DMS153 treated with DMSO at 0.1 percent for 48 hours (cell line): ENCODE results near the gene GUCY1A2.
"Not testable (repeated sequence)": the region's sequence is repeated elsewhere in the genome, so short reads cannot be mapped to it uniquely, and the experiment has no call there.

Experiments
- DNase-seq: peaks from one replicate; lab custom pipeline; 2025; ENCODE audit not compliant: unreplicated experiment; lab: John Stamatoyannopoulos, UW

GUCY1A2 gene

GRCh38 chr11:106848526-106848925 is 169.8 kb downstream of the GUCY1A2 start:
- no peak for DNase-seq

DNA sequence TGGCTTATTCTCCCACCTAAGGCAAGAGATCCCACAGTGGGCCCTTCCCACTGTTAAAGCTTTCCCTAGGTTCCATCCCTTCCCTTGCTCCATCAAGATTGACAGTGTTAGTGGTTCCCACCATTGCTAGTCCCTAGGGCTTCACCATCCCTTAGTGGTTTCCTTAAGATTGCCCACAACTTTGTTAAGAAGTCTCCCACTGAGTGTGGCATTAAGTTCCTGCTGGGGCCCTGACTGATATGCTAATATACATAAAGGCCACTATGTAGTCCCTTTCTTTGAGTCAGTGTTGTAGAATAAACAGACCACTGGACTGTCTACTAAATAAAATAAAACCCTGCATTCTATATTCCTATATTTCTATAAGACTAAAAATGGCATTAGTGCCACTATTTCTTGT is 176.1 kb downstream of the GUCY1A2 start:
- DNase-seq = no peak

DNA sequence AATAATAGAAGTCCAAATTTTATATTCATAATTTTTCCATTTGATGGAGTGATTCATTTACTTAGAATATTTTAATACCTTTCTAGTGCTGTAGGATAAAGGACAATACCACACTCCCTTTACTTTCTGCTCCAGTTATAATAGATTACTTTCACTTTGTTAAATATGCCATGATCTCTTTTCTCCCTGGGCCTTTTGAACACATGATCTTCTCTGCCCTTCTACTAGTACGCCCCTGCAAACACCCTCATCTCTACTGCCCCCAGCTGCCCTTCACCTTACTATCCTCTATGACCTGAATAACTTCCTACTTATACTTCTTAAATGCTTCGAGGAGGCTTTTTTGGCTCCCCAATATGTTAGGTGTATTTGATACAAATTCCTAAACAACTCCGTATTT is 177.3 kb downstream of the GUCY1A2 start:
- DNase-seq = no peak

GRCh38 chr11:106840146-106840545 is 178.1 kb downstream of the GUCY1A2 start:
- DNase-seq = no peak

DNA sequence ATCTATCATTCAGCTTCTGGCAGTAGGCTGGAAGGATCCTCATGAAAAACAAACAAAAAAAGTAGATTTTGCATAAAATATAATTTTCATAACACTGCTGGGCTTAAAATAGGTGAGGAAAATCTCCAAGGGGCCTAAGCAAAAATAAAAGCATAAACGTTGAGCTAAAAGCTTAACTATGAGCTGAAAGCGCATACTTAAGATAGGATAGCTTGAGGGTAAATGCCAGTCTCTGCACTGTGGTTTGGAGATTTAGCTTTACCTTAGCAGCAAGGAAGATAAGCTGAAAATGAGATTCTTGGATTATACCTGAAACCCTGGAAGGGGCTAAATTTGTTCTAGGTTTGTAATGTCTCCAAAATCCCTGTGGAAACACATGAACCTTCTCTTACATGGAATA is 183.7 kb downstream of the GUCY1A2 start:
- DNase-seq = no peak

- no peak for DNase-seq
Measured at GRCh38 chr11:106828976-106829375, 189.3 kb downstream of the GUCY1A2 start.

DNA sequence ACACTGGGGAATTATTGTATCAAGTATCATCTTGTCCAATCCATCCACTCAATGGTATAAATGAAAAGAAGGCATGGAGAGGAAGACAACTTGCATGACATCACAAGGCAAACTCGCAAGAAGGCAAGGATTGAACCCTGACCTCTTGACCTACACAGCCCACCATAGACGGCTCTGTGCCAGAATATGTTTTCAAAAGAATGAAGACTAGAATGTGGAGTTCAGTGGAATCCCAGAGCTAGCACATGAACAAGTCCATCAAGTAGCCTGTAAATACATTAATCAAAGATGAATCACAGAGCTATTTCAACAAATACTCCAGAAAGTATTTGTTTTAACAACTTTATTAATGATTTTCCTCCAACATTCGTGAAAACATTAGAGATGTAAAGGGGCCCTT is 189.7 kb downstream of the GUCY1A2 start:
- DNase-seq = no peak

GRCh38 chr11:106827687-106828086 is 190.6 kb downstream of the GUCY1A2 start:
- DNase-seq = no peak

DNA sequence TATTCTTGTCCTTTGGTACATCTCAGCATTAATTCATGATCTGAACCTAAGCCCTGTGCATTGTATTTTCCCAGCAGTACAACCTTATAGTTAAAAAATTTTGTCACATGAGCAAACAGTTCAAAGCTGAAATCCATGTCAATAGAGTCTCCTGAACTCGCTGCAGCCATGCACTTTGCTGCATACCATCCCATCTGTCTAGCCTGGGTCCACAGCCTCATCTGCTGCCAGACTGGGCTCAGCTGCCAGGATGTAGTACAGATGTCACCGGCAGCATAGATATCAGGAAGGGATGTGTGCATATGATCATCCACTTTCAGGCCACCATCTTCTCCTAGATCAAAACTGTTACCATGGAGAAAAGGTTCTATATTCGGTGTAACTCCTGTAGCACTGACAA is 191.7 kb downstream of the GUCY1A2 start:
- DNase-seq = not testable (repeated sequence)

GRCh38 chr11:106821826-106822225 is 196.4 kb downstream of the GUCY1A2 start:
- DNase-seq = no peak

GRCh38 chr11:106821291-106821690 is 197.0 kb downstream of the GUCY1A2 start:
- no peak for DNase-seq

DNA sequence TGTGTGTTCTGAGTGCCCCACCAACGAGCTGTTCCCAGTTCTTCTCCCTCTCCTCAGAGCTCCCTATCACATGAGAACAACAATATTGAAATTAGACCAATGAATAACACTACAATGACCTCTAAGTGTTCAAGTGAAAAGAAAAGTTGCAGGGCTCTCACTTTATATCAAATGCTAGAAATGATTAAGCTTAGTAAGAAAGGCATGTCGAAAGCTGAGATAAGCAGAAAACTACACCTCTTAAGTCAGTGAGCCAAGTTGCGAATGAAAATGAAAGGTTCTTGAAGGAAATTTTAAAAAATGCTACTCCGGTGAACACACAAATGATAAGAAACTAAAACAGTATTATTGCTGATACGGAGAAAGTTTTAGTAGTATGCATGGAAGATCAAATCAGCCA is 199.8 kb downstream of the GUCY1A2 start:
- no peak for DNase-seq

GRCh38 chr11:106815209-106815608 is 203.1 kb downstream of the GUCY1A2 start:
- no peak for DNase-seq

- no peak for DNase-seq
Measured at GRCh38 chr11:106813806-106814205, 204.5 kb downstream of the GUCY1A2 start.

GRCh38 chr11:106794058-106794457 is 224.2 kb downstream of the GUCY1A2 start:
- DNase-seq = no peak

DNA sequence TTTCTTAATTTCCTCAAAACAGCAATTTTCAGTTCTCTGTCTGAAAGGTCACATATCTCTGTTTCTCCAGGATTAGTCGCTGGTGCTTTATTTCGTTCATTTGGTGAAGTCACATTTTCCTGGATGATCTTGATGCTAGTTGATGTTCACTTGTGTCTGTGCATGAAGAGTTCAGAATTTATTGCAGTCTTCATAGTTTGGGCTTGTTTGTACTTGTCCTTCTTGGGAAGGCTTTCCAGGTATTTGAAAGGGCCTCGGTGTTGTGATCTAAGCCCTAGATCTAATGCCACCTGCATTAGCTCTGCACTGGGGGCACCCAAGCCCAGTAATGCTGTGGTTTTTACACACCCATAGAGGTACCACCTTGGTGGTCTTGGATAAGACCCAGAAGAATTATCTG is 228.9 kb downstream of the GUCY1A2 start:
- no peak for DNase-seq

DNA sequence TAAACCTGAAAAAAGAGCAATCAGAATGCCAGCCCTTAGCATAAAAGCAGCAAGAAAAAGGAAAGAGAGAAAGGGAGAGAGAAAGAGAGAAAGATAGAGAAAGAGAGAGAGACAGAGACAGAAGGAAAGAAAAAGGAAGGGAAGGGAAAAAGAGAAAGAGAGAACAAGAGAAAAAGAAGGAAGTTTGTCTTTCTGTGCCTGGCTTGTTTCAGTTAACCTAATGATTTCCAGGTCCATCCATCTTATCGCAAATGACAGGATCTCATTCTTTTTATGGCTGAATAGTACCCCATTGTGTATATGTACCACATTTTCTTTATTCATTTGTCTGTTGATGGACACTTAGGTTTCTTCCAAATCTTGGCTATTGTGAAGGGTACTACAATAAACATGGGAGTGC is 230.8 kb downstream of the GUCY1A2 start:
- DNase-seq = no peak

DNA sequence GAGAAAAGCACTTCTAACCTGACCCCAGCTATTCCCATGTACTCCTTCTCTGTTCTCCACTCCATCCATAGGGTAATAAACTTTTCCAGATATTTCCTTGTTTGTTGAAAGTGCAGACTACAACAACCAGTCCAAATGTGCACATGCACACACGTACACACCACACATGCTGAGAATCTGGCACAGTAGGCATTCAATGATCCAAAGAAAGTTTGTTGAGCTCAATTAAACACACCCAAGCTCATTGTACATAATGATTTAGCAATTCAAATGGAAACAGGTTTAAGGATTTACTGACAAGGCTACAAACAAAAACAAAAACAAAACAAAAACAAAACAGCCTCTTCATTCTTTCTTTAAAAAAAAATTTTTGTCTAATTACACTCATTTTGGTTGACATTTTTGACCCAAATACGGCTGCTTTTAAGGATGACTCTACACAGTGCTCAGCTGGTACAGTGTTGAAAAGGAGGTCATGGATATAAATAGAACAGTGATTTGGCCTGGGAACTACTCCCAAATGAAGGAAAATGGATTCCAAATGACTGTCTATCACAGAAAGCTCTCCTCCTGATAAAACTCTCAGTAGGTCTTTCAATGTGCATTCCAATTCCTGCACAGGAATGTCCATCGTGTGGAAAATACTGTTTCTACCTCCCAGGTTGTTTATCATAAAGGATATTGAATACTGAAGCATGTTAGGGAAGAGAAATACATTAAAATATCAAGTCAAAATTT is 232.2 kb downstream of the GUCY1A2 start:
- no peak for DNase-seq

DNA sequence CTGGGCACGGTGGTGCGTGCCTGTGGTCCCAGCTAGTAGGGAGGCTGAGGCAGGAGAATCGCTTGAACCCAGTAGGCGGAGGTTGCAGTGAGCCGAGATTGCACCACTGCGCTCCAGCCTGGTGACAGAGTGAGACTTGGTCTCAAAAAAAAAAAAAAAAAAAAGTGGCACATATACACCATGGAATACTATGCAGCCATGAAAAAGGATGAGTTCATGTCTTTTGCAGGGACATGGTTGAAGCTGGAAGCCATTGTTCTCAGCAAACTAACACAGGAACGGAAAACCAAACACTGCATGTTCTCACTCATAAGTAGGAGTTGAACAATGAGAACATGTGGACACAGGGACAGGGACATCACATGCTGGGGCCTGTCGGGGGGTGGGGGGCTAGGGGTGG is 241.0 kb downstream of the GUCY1A2 start:
- not testable (repeated sequence) for DNase-seq

DNA sequence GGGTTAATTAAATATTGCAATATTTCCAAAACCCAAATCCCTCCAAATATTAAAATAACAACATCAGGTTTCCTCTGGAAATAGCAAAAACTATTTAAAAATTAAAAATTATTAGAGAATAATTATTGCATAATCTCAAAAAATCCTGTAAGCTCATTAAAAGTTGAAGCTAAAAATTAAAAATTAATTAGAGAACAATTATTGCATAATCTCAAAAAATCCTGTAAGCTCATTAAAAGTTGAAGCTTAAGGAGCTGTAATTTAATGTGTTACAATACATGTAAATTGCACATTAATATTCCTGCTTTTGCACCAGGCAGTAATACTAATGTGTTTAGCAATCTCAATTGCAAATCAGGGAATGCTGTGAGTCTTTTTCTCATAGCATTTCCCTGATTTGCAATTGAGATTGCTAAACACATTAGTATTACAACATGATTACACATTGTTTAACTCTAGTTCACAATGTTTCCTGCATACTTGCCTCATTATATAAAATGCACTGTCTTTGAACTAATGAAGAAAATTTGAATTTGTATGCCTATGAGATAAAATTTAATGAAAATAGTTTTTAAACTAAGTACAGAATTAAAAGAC is 247.7 kb downstream of the GUCY1A2 start:
- no peak for DNase-seq

DNA sequence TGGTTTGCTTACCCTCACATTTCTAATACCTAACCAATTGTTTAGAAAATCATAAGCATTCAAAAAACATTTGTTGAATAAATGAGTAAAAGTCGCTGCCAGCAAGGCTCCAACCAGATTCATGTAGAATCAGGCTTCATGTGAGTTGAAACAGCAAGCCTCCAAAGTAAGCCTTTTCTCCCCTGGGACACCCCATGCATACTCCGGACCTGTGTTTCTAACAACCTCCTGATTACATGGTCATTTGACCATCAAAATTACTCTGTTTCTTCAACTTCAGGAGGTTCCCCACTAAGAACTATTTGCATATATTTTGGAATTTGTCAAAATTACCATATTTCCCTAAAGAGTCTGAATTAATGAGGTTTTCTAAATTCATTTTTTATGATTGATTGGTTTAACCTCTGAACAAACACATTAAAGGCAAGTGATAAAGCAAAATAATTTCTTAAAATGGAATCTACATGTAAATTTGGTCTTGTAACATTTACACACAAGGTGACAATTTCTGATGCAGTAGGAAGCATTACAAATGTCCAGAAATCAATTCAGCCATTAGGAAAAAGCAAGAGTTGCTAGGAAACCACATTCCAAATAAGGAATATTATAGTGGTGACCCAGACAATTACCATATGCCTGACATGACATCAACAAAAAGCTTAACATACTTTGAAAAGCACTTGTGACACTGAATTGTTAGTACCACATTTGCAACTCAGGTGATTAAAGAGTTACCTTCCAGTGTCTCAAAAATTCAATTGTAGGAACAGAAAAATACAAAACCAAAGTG is 252.6 kb downstream of the GUCY1A2 start:
- DNase-seq = no peak

DNA sequence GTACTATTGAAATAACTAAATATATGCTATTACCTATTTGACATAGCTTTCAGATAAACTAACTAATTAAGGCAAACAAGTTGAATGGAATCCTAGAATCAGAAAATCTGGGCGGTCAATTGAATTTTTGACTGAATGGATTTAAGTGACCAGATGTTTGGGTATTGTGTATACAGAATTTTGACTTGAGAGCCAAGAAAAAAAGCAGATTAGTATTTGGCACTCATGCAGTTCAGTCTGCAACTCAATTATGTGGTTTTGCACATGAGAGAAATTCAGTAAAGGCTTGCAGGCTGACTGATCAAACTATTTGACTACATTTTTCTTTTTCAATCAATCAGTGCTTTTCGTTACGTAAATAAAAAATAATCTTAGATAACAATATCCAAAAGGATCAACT is 254.8 kb downstream of the GUCY1A2 start:
- DNase-seq = no peak
